HCT116 (cell line): ENCODE data around the gene HIVEP3. TPM values are rescaled to one million over a fixed set of nuclear protein-coding genes. Genes with fewer than 3 reads are reported as not detected.

Source experiments
- EGR1 ChIP-seq: IDR thresholded peaks from 2 replicates; pipeline ENCODE4 v1.6.1; 2012; ENCODE audit warnings: low read depth
- ELF1 ChIP-seq: IDR thresholded peaks from 2 replicates; pipeline ENCODE4 v1.6.1; 2012; ENCODE audit warnings: low read depth, borderline replicate concordance
- FOSL1 ChIP-seq: IDR thresholded peaks from 2 replicates; pipeline ENCODE4 v1.6.1; 2012; ENCODE audit warnings: low read depth
- JUND ChIP-seq: IDR thresholded peaks from 2 replicates; pipeline ENCODE4 v1.6.1; 2012
- POLR2AphosphoS5 ChIP-seq: IDR thresholded peaks from 2 replicates; pipeline ENCODE4 v1.6.1; 2011; ENCODE audit warnings: mild to moderate bottlenecking, low read depth, low read length, moderate library complexity
- RAD21 ChIP-seq: IDR thresholded peaks from 2 replicates; pipeline ENCODE4 v1.6.1; 2012; ENCODE audit warnings: low read depth, mild to moderate bottlenecking
- REST ChIP-seq: IDR thresholded peaks from 2 replicates; pipeline ENCODE4 v1.6.1; 2012; ENCODE audit warnings: low read depth
- TCF7L2 ChIP-seq: IDR thresholded peaks from 2 replicates; pipeline ENCODE4 v1.7.0; 2011; ENCODE audit warnings: borderline replicate concordance, inconsistent platforms; ENCODE audit not compliant: insufficient read depth, insufficient read length; ENCODE audit errors: extremely low read depth
- total RNA-seq: library from RNA; stranded (reverse); gene quantifications from one replicate; pipeline ENCODE4 v1.2.1, GENCODE V29; 2021; ENCODE audit not compliant: unreplicated experiment
- TF ChIP-seq, protein P1 (sequence below): IDR thresholded peaks from 2 replicates; pipeline ENCODE4 v1.6.1; 2011; ENCODE audit warnings: mild to moderate bottlenecking, low read length, moderate library complexity; ENCODE audit not compliant: insufficient replicate concordance; ENCODE audit errors: extremely low read depth

The HIVEP3 gene
- total RNA-seq, 1 experiment from 2014 or later, result 7.1 TPM

GRCh38 chr1:41840592-41841246 is 78.0 kb downstream of the HIVEP3 start (continued):
- TF ChIP-seq, protein P1, sequence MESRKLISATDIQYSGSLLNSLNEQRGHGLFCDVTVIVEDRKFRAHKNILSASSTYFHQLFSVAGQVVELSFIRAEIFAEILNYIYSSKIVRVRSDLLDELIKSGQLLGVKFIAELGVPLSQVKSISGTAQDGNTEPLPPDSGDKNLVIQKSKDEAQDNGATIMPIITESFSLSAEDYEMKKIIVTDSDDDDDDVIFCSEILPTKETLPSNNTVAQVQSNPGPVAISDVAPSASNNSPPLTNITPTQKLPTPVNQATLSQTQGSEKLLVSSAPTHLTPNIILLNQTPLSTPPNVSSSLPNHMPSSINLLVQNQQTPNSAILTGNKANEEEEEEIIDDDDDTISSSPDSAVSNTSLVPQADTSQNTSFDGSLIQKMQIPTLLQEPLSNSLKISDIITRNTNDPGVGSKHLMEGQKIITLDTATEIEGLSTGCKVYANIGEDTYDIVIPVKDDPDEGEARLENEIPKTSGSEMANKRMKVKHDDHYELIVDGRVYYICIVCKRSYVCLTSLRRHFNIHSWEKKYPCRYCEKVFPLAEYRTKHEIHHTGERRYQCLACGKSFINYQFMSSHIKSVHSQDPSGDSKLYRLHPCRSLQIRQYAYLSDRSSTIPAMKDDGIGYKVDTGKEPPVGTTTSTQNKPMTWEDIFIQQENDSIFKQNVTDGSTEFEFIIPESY, result no peak
- TF ChIP-seq JUND, result peak; percentile 93
- TF ChIP-seq REST, result no peak
- peak; percentile 90 for TF ChIP-seq TCF7L2
- TF ChIP-seq EGR1, result peak; percentile 59; the same call in 1 of the 2 replicates
- TF ChIP-seq RAD21, result peak; percentile 70
- TF ChIP-seq POLR2AphosphoS5, result peak; percentile 54; the same call in 1 of the 2 replicates
- peak; percentile 87 for TF ChIP-seq FOSL1
- no peak; the same call in 1 of the 2 replicates for TF ChIP-seq ELF1
